Amygdala (tissue), 56 donors: ENCODE data around the gene COX6B2.
A peak's percentile ranks its signal among the peaks of the same experiment; 100 is the strongest.

ENCODE experiments used
- DNase-seq, 56 donors: peaks; one replicate each; lab custom pipeline; 2025; lab: John Stamatoyannopoulos, UW

The COX6B2 gene

DNA sequence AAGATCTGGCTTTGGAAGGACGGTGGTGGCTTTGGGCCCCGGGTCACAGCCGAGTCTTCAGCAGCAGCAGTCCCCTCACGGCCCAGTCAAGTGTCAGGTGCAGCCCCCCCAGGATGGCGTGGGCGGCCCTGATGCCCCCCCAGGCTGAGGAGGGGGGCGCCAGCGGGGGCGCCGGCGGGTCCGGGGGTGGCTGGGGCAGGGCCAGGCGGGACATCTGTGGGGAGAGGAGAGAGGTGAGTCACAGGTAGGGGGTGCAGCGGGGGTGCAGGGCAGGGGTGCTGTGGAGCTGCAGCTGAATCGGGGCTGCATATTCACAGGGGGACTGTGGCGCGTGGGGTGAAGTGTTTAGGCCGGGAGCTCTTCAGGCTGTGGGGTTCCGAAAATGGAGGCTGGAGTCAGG is 11.4 kb upstream of the COX6B2 start:
- DNase-seq, result peak in 3 of 56 donors; percentile 20 to 24 (median 23)

GRCh38 chr19:55365245-55365644 is 10.7 kb upstream of the COX6B2 start:
- no peak for DNase-seq

DNA sequence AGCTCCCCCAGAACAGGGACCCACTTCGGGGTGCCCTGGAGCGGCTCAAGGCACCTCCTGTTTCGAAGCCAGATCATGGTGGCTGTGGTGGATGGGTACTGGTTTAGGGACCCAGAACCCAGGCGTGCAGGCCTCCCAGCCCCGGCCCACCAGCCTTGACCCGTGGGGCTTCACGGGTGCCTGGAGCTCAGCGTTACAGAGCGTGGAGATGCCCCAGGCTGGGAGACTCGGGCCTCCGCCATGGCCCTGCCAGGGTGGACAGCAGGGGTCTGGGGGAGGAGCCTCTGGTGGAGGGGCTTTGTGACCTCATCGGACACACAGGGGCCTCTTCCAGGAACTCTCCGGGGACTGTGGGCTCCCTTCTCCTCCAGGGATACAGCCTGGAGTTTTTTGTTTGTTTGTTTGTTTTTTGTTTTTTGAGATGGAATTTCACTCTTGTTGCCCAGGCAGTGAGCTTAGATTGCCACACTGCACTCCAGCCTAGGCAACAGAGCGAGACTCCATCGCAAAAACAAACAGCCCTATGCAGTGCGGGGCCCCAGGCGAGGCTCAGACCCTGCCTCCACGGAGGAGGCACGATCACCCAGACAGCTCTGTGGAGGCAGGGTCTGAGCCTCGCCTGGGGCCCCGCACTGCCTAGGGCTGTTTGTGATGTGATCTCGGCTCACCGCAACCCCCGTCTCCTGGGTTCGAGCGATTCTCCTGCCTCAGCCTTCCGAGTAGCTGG is 8.6 kb upstream of the COX6B2 start, which contains the start of gene GARIN5B:
Gene GARIN5B, minus strand, starts transcription at position 271 of the 727 bp plus-strand sequence. Its CDS starts 194 bp downstream, at position 77.
- DNase-seq, result no peak

DNA sequence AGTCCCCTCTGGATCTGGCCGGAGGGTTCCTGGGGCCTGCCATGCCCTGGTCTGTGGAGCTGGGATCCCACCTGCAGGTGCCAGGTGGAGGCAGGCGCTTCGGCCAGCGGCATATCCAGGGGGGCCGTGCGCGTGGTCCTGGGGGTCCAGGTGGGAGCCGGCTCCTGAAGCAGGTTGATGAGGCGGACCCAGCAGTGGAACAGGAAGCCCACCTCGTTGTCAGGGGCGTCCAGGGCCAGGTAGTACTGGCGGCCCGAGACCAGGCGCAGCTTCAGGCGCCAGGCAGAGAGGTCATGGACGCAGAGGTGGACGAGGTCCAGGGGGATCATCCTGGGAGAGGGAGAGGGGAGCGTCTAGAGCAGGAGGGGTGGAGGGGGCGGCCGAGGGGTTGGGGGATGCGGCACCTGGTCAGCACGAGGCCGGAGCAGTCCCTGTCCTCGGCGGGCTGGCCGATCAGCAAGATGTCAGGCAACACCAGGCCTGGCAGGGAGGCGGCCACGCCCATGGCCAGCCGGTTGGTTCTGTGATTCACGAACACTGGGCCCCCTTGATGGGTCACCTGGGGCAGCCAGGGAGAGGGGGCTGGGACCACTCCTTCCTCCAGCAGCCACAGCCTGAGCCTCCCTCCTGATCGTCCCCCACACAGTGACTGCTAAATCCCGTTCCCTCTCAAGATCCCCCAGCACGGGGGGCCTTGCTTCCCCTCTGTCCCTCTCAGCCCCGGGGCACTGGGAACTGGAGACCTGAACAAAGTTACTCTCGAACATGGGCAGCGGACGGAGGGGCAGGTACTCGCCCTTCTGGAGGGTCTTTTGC is 7.9 kb upstream of the COX6B2 start:
- DNase-seq, result no peak

DNA sequence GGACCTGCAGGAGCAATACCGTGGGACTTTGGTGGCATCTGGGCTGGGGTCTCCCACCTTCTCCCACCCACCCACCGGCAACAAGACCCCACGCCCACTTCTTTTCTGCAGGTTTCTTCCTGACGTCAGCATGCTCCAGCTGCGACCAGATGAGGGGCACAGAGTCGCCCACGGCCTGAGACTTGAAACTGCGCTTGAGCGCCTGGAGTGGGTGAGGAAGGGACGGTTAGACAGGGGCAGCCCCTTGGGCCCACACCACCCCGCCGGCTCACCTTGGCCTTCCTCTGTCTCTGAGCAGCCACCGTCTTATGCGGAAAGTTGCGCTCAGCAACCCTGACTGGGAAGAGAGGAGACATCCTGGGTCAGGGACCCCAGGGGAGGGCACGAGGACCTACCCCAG is 6.4 kb upstream of the COX6B2 start:
- DNase-seq, result no peak

DNA sequence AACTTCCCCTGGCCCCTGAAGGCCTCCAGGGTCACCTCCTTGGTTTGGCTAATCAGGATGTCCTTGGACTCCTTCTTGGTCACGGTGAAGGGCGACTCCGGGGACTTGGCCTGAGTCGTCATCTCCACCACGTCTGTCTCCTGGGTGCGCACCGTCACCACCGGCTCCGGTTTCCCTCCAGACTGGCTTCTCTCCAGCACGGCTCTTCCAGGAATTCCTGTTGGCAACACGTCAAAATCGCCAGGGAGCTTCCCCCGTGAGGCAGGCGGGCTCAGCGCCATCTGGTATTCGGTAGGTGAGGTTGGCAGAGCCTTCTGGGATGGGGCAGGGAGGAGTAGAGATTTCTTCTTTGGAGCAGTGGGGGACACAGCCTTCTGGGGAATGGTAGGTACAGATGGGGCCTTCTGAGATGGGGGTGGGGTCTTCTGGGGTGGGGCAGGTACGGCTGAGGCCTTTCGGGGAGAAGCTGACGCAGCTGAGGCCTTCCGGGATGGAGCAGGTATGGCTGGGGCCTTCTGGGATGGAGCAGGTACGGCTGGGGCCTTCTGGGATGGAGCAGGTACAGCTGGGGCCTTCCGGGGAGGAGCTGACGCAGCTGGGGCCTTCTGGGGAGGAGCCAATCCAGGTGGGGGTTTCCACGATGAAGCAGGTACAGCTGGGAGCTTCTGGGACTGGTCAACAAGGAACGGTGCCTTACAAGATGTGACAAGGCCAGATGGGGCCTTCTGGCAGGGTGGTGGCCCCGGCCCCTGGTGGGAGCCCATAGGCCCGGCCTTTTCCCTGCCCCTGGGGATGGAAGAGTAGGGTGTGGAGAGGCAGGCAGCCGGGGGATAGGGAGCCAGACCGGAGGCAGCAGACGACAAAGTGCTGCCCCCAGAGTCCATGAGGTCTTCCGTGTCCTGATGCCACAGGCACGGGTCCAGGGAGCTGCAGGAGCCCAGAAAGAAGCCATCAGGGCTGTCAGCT is 4.7 kb upstream of the COX6B2 start:
- peak in 5 of 56 donors; percentile 4 to 19 (median 12) for DNase-seq

- no peak for DNase-seq
Observed at GRCh38 chr19:55358493-55358892, 4.0 kb upstream of the COX6B2 start.

DNA sequence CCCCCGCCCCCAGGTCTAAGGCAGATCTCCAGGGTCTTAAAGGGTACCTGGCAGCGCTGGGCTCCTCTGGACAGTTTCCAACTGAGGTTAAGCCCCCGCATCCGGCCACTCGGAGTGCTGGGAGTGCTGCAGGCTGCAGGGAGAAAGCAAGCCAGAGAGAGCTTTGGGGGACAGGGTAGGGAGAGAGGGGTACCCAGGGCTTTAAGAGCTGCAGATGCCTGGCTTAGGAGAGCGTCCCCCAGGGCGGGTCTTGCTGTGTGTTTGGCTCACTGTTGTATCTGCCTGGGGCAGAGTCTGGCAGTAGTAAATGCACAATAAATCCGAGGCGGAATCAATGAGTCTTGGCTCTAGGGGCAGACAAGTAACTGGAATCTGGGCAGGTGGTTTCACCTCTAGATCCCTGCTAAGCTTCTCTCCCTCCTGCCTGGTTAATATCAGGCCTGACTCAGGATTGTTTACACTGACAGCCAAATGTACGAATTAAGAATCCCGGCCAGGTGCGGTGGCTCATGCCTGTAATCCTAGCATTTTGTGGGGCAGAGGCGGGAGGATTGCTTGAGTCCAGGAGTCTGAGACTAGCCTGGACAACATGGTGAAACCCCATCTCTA is 798 bp upstream of the COX6B2 start:
- DNase-seq, result no peak

DNA sequence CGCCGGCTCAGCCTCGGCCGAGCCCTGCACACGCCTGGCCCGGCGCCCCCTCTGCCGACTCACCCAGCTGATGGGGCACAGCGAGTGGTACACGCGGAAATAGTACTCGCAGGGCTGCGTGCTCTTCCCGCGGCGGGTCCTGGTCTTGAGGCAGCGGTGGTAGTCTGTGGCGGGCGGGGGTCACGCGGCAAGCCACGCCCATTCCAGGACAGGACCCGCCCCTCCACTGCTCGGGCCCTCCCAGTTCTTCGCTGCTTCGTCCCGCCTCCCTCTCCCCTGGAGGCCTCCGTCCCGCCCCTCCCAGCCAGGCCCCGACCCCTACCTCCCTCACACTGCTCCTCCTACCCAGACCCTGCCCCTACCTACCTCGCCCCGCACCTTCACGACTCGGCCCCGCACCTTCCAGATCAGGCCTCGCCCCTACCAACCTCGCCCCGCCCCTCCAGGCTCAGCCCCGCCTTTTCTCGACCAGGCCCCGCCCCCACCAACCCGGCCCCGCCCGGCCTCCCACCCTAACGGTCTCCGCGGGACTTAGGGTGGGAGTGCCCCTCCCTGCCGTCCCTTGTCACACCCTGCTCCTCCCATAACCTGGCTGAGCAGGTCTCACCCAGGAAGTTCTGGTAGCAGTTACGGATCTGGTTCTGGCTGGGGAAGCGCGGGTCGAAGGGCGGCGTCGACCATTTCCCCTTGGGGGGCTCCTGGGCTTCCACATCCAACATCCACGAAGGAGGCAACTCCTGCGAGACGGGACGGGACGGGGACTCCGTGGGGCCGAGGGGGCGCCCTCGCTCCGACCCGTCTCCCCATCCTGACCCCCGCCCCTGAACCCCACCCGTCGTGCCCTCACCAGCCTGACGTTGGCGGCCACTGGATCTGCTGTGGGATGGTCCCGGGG is 469 bp downstream of the COX6B2 start:
- peak in 5 of 56 donors; percentile 14 to 77 (median 17) for DNase-seq

DNA sequence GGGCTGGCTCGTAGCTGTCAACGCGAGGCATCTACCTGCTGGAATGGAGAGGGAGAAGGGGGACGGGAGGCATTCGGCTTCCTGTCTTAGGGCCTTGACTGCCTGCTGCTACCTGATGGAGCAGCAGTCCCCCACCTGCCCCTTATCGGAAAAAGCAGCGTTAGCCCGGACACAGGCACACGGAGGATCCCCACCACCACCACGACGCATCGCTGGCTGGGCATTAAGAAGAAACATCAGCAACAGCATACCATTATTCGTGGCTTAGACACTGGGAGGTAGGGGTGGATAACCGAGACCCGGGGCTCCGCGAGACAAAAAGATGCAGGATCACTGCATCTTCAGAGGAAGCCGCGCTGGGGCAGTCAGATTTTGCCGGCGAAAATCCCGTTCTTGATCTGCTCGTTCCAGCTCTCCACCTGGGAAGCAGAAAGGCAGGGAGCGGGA is 1.1 kb downstream of the COX6B2 start:
- DNase-seq, result no peak

DNA sequence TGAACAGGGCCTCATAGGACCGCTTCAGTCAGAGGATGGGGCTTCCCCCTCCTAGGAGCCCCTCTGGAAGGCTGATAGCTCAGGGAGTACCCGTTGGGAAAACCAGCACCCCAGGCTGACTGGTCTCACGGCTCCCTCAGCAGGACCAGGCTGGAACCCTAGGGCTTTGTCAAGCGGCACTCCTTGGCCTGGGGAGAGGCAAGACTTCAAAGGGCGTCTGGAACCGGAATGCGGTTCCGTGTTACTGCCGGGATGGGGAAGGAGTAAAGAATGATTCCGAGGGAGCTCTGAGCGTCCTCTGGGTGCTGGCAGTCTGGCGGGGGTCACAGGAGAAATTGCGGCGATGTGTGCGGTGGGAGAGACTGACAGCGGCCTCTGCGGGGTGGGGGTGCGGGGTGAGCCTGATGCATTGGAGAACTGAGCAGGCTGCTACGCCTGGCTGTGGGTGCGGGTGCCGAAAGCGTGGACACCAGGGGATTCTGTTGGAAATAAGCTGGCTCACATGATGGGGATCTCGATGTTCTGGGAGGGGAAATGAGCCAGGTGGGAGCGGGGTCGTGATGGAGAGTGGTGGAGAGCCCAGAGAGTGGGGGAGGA is 1.9 kb downstream of the COX6B2 start:
- no peak for DNase-seq

- no peak for DNase-seq
Observed at GRCh38 chr19:55352040-55352439, 2.5 kb downstream of the COX6B2 start.

- no peak for DNase-seq
Observed at GRCh38 chr19:55350620-55351315, 3.8 kb downstream of the COX6B2 start.

DNA sequence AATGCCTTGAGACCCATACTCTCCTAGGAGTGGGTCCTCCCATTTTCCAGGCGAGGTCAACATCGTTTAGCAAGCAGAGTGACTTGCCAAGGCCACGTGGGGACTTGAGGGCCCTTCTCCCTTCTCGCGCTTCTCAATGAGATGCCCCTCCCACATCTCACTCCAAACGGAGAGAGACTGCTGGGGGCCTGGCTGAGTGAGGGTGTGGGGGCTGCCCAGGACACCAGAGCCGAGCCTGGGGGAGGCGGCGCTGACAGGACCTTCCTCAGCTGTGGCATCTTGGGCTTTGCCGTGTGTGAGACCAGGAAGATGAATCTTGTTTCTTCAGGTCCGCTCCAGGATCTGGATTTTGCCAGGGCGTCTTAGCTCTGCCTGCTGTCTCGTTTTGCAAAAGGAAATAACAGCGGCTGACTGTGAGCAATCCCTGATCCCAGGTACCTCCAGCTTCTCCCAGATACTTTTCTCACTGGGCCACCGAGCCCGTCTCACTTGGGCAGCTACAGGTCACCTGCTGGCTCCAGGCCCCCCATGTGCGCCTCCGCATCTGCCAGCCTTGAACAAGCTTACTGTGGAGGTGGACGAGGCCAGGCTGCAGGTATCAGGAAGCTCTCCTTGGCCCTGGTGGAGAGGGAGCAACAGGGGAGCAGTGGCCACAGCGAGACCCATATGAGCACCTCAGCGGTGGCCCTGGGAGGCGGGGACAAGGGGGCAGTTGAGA is 6.0 kb downstream of the COX6B2 start:
- peak in 1 of 56 donors; percentile 2 for DNase-seq

DNA sequence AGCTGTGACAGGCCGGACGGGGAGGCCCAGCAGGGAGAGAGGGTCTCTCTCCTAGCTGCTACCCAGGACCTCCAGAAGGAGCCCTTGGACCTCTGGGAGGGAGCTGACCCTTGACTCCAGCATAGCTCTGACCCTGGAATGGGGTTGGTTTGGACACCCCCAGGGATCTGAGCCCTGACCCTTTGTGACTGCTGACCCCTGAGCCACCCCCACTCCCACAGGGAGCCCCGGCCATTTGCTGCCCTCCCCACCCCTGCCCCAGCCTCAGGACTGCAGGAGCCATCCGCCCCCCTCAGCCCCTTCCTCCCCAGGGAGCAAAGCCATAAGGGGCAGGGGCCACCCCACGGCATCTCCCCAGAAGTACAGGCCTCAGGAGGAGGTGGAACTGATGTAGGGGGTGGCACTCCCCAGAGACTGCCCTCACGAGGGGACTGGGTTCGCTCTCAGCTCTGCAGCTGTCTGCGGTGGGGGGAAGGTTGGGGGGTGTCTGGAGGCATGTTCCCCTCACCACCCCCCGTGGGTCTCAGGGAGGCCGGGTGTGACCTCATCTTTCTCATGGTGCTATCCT is 7.0 kb downstream of the COX6B2 start:
- DNase-seq, result no peak

DNA sequence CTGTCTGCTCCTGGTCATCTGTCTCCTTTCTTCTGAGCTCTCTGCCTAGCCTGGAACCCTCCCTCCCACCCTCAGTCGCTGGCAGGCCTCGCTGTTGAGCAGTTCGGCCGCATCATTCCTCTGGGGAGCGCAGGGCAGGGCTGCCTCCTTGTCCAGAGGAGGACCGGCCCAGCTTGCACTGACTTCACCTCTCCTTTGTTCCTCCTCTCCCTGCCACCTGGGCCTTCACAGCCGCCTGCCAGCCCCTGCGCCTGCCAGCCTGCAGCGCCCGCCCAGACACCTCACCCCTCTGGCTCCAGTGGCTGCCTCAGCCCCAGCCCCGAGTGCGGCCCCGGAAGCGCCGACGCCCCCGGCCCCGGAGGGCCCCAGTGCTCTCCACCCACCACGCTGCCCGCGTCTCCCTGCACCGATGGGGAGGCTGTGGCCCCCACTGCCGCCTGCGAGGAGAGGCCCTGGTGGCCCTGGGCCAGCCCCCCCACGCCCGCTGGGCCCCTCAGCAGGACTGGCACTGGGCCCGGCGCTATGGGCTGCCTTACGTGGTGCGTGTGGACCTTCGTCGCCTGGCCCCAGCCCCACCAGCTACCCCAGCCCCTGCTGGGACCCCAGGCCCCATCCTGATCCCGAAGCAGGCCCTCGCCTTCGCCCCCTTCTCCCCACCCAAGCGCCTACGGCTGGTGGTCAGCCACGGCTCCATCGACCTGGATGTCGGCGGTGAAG is 7.6 kb downstream of the COX6B2 start:
- DNase-seq, result no peak
